Inflammatory macrophage (primary cell): Measurements from ENCODE around the gene ACVR2B.

Experiments
- DNase-seq, 2 donors: peaks; one replicate each; pipeline ENCODE4 v3.0.0-alpha.2; 2020 to 2022

Gene ACVR2B

DNA sequence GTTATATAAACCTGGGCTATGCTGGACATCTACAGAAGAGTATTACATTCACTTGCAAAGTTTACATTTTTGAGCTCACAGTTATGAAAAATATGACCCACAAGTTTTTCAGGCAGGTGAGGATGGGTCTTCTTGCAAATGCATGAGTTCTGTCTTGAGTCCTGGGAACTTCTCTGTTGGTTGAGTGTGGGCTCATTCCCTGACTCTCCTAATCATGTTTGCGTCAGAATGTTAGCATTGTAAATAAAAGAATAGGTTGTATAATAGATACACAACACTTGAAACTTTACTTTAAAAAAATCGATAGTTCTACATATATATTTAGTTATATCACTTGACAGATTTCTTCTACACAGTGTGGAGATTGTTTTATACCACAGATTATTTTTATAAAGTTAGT lies 35.3 kb downstream of the ACVR2B start:
- no peak for DNase-seq

DNA sequence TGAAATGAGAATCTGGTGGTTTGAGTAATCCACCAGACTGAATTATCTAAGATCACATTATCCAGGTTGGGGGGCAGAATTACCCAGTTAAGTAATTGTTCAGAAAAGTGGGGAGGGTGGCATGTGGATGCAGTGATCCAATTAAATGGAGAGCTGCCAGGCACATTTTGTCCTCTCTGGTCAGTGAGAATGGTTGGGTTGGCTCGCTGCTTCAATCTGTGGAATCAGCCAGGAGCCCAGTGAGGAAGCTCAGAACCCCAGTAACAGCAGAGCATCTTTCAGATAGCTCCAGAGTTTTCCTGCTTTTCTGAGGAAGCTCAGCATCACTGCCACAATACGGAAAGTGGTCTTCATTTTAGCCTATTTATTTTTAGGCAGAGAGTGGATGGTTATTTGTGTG lies 36.1 kb downstream of the ACVR2B start:
- no peak for DNase-seq

DNA sequence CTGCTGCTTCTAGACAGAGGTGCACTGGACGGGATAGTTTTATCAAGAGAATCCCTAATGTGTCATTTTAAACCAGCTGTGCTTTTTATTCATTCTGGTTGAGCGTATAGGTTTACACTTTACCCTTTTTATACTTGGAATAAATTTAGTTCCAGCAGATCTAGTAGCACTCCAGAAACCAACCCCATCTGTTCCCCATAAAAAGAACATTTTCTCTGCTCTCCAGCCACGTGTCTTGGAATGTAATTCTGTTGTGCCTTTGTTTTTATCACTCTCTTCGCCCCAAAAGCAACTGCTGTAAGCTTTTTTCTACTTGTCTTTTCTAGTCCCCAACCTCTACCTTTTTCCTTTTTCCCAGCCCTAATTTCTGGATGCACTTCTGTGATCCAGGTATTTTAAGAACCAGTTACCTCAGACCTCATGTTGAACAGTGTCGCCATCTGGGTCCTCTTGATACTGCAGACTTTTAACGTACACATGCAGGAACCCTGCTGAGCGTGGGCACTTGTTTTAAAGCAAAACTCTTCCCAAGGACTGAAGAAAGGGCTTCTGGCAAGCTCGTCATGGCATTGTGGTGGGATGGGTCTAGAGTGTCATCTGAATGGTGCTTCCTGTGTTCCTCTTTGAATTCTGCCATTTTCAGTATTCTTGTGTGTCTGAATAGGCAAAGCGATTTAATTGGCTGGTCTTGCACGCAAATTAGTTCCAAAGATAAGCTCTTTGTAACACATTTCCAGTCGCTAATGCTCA lies 36.8 kb downstream of the ACVR2B start:
- DNase-seq, result no peak

DNA sequence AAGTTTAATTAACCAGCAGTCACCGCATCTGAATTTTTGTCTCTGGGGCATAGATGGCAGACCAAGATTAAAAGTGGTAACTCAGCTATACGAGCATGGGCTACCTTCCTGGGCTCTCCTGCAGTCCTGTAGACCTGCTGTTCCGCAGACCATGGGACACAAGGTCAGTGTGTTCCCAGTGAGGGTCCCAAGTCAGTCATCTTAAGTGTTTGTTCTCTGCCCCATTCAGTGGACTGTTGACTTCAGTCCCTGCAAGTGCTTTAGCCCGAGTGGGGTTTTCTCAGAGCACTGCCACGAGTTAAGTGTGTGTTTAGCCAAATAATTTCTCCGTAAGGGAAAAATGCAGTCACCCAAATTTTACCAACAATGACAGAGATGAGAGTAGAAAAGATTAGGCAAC lies 37.5 kb downstream of the ACVR2B start:
- no peak for DNase-seq

DNA sequence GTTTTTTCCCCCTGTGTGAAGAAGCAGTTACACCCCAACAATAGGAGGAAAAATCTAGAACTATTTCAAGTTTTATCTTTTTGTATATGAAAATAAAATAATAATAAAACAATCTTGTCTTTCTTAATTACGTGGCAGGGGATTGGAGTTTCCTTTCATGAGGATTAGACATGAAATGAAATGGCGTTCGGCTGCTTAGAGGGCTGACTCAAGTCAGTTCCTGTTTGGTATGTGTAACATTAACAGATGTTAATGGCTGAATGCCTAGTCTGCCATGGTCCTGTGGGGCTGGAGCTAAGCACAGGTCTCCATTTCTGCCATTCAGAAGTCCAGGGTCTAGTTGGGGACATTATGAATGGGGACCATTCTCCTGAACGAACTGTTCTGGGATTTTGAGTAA lies 39.3 kb downstream of the ACVR2B start:
- peak in 1 of 2 donors; percentile 13 for DNase-seq

DNA sequence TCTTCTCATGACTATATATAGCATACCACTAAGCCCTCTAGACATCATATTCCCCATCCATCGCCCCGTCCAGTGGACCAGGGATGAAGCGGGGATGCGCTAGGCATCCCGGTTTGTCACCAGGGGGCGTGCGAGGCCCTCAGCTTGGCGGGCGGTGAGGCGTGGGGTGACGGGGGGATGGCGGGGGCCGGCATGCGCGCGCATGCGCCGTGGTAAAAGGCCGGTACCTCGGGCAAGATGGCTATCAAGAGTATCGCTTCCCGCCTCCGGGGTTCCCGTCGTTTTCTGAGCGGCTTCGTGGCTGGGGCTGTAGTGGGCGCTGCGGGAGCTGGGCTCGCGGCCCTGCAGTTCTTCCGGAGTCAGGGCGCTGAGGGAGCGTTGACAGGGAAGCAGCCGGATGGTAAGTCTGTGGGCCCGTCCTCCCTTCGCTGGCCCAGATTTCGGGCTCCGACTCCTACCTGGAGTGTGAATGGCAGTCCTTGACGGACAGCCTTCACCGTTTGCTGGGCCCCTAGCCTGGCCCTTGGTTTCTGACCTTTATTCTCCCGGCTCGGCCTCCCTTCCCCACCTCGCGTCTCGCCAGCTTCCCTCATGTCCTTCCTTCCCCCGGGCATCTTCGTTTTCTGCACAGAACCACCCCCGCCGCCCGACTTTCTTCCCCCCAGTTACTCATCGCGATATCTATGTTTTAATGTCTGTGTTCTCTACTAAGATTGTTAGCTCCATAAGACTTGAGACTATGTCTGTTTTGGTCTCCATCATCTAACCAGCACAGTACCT lies 42.6 kb downstream of the ACVR2B start, which contains the start of gene EXOG:
EXOG (plus strand) TSS at position 210 of the 780 bp plus-strand sequence; CDS start at position 238, 28 bp downstream.
- peak; percentile 91 to 94 for DNase-seq

DNA sequence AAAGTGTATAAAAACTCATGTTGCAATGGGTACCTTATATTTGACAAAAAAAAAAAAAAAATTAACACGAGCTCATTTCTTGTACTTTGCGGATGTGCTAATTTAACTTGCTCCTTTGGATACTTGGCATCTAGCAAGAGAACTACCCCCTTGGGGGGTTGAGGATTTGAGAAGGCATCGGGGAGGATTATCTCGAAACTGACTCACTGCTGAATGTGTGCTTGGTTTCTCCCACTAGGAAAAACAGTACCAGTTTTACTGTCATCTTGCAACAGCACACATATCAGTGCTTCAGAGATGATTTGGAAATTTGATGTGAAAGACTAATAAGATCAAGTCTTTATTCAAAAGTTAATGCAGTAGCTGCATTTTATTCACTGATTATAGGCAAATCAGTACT lies 43.3 kb downstream of the ACVR2B start:
- DNase-seq, result no peak

DNA sequence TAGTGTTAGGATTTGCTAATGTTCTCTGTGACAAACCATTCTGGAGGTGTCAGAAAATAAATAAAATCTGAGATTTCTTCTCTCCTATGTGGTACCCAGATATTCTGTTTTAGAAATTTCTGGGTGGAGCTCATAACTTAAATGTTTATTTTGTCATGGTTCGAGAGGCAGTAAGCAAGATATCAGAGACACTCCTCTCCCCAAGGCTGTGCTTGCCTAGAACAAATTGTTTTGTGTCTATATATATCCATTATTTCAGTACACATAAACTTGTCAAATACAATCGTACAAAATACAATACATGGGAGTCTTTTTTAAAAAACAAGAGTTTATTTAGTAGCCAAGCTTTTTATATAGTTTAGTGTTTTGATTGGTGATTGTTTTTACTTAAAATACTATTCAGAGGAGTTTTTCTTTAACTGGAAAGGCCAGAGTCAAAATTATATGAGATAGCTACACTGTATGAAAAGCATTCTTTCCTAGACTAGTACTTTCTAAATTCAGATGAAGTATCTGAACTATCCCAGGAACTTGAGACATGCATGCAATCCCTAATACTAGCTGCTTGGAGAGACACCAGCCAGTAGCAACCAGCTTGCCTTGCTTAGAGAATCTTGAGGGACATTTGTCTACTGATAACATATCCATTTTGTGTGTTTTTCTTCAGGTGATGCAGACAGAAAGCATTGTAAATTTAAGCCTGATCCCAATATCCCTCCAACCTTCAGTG lies 47.2 kb downstream of the ACVR2B start:
- no peak for DNase-seq

DNA sequence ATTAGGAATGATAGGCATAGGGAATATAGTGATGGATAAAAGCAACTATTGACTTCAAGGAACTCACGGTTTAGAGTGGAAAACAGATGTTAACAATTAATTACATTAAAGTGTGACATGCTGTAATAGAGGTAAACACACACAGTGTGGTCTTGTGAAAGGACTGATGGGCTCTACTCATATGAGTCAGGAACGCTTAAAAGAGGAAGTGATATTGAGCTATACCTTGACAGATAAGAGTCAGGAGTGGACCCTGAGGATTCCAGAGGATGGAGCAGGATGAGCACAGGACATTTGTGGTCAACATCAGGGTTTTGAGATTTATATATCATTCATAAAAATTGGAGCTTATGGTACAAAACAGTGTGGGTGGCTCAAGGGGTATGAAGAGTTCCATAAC lies 53.4 kb downstream of the ACVR2B start:
- no peak for DNase-seq

DNA sequence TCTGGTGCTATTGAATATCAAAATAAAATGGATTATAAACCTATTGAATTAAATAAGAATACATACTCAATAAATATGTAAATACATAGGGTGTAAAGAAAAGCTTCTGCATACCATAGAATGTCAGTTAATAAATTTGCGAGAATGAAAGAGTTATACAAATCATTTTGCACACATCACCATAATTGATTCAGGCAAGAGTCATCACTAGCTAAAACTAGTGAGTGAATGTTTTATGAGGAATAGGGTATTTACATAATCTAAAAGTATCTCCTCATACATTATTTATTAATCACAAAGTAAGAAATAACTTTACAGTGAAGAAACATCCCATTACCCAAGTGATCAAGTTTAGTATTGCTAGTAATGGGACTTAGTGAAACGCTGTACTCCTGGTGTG lies 56.0 kb downstream of the ACVR2B start:
- DNase-seq, result no peak

DNA sequence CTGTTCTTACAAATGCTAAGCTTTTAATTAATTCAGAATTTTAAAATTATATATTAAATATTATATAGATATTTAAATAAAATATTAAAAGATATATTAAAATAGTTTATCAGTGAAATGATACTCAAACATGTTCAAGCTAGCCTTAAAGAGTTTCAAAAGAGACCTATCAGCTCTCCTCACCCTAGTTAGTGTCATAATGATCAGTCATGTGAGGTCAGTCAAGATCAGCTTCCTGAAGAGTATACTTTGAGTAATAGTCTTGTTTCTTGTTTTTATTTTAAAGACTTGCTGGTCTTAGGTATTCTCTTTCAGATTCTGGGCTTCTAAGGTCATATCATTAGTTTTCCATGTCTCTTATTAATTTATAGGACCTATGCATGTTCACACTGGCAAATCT lies 56.9 kb downstream of the ACVR2B start:
- DNase-seq, result peak; percentile 5 to 23

DNA sequence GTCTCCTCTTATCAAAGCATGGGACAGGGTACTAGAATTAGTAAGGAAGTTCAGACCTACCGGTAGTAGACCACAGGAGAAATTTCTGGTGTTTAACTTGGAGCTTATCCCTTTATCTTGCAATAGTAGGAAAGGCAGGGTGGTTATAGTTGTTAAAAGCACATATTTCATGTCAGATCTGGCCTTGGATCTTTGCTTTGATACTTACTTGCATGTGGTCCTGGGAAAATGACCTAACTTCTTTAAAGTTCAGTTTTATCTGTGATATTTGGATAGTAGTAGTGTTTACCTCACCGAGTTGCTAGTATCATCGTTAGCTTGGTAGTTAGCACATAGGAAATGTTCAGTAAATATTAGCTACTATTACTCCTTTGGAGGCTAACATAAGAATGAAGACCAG lies 57.9 kb downstream of the ACVR2B start:
- no peak for DNase-seq

DNA sequence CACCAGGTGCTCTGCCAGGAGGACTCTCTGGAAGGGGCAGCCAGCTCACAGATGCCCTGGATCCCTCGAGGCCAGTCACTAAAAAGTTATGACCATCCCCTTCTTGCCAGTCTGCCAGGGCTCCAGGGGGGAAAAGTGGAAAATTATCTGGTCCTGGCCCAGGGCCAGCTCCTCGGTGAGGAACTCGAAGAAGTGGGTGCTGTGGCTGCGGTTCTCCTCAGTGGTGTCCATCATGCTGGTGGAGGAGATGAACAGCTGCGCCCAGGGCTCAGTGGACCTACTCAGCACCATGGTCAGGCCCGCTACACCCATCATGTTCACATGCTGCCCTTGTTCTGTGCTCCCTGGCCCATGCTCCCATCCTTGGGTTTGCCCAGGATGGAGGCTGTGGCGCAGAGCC lies 61.7 kb downstream of the ACVR2B start:
- DNase-seq, result no peak

DNA sequence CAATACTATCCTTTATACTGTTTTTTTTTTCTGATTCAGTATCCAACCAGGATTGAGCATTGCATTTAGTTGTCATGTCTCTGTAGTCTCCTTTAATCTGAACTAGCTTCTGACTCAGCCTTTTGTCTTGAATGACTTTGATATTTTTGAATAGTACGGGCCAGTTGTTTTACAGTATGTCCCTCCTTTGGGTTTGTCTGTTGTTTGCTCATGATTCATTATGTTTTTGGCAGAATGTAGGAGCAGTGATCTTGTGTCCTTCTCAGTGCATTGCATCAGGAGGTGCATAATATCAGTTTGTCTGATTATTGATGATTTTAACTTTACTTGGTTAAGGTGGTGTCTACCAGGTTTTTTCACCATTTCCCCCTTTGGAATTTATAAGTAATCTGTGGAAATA lies 63.0 kb downstream of the ACVR2B start:
- DNase-seq, result no peak

DNA sequence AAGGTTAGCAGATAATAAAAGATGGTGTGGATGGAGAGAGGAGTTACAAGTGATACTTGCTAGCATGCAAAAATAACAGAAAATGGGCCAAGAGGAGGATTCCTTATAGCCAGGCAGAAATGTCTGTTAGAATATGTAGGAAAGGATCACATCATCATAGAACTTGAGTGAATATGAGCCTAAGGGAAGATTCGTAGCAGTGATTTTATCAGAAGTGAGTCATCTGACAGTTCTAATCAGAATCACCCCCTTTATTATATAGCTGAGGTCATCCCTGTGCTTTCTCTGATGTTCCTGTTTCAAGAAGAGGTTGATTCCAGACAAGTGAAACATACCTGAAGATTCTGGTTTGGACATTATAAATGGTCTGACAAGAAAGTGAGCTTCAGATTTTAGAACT lies 65.3 kb downstream of the ACVR2B start:
- DNase-seq, result no peak

DNA sequence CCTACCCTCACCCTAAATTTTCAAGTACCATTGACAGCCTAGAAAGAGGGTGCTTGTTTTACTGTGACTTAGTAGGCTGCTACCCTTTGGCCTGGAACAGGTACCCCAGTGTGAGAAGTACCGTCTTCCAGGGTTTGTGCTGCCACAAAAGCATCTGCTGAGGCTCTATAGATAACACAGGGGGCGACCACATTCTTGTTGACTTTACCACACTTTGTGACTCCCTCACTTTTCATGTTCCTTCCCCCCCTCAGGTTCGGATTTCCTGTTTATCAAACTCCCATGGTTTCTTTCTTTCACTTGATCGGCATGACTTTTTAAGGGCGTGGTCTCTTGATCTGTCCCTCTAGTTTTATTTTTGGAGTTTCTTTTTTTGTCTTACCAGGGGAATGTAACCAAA lies 66.0 kb downstream of the ACVR2B start:
- no peak for DNase-seq

DNA sequence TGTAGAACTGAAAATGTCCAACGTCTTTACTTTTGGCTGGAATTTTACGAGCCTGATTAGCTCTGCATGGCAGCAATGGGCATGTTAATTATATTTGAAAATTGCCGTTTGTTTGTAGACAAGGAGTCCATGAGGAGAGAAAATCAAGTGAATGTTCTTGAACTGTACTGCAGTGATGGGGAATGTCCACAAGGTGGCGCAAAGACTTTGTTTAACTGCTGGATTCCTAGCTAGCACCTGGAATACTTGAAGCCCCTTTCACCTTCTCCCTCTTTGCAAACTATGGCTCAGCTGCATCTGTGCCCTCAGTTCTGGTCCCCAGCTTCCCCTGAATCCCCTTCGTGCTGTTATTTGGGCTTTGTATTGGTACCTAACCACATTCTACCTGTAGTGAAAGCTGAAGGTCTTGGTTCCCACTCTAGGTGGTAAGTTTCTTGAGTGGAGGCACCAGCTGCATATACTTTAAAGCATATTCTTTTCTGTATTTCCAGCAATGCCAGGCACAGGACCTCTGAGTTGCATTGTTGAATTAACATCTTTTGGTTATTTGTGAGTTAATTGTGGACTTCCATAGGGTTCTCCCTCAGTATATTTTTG lies 67.8 kb downstream of the ACVR2B start:
- DNase-seq, result peak; percentile 62 to 67

DNA sequence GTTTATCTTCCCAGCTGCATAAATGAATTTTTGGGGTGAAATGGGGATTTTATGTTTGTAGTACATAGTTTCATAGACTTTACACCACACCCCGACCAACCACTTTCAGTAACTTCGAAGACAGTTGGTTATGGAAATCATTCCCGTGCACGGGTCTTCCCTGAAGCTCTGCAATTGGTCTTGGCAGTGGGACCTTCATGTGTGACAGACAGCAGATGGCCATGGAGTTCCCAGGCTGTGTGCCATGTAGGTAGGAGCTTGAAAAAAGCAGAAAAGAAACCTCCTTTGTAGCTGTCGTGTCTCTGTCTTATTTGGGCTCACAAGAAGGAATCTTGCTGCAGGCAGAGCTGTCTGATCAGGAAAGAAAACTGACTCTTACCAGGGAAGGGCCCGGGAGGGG lies 68.3 kb downstream of the ACVR2B start:
- DNase-seq, result no peak

DNA sequence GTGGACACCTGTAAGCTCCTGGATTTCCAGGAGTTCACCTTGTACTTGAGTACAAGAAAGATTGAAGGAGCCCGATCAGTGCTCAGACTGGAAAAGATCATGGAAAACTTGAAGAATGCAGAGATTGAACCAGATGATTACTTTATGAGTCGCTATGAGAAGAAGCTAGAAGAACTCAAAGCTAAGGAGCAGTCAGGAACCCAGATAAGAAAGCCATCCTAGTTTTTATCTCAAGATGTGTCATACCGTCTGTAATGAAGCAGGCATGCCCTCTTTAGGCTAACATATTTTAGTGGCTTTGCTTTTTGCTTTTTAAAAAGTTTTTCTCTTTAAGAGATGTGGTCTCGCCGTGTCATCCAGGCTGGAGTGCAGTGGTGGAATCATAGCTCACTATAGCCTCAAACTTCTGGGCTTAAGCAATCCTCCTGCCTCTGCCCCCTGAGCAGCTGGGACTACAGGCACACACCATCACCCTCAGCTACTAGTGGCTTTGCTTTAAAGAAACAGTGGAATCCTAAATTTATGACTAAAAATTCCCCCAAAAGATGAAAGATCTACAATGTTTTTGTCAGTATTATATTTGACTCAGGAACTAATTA lies 70.5 kb downstream of the ACVR2B start:
- no peak for DNase-seq

DNA sequence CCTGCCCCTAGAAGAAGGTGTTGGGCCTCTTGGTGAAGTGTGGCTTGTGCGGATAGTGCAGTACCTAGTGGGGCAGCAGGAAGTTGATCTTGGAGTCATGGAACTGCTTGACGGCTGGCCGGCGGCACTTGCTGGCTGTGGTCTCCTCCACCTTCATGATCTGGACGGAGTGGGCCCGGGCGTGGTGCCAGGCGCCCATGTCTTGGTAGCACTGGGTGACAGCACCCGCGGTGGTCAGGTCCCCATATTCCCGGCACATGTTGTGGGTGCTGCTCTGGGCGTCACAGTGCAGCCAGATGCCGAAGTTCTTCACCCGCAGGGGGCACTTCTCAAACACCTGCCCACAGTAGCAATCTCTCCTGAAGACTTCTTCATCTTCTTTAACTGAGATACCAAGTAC lies 73.1 kb downstream of the ACVR2B start:
- no peak for DNase-seq

DNA sequence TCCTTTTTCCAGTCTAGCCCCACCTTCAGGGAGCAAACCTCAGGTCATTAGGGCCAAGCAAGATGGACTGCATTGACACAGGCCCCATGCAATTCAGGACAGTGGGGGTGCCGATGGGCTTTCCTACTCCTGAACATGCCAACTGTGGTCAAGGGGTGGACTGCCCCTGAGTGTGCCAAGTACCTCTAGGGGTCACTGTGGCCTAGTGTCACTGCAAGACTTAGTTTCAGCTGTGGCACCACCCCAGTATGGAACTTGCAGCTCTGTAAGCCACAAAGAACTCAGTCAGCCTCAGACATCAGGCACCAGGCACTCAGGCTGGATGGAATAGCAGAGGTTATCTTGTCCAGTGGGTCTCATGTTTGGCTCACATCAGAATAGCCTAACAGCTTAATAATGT lies 74.8 kb downstream of the ACVR2B start:
- DNase-seq, result peak in 1 of 2 donors; percentile 5

DNA sequence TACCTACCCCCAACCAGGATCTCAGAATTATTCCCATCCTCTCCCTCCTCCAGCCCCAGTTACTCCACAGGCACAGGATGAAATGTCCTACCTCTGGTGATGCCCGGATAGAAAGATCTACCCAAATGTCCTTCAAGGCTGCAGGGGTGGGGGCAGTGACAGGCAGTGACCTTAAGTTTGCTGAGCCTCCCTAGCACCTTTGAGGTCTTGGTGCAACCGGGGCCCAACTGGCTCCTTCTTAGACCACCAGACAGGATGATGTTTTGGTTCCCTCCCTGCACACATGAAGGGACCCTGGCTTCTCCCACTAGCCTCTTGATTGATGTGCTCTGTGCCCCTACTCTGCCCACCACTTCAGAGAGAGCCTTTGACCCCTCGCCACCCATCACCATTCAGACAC lies 78.8 kb downstream of the ACVR2B start:
- DNase-seq, result no peak
